ENCODE results near the gene LIN28B.

Gene LIN28B

DNA sequence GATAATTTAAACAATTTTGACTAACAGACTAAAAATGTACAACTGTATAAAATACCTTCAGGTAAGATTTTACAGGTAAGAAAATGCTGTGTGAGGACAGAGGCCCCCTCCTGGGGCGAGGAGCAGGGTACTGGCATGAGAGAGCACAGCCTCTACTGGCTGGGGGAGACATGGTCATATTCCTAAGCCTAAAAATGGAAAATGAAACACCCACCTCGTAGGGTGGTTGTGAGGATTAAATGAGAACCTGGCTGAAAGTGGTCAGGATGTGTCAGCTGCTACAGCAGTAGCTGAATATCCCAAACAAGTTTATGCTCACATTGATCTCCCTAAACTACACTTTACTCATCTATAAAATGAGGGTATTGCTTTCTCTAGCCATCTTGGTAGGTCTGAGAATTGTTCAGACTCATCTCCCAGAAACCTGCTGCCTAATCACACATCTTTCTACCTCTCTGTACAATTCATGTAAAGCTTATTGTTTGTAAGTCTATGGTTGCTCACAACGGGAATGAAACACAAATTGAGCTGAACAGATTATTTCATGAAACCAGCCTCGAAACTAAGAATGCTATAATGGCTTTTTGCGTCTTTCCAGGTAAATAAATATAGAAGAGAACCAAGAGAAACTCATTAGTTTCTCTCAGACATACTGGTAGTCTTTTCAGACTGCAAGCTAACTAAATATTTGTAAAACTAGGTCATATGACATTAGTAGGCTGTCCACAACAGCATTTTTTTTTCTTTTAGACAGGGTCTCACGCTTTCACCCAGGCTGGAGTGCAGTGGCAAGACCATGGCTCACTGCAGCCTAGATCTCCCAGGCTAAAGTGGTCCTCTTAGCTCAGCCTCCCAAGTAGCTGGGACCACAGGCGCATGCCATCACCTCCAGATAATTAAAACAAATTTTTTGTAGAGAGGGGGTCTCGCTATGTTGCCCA is 153.3 kb downstream of the LIN28B start:
- no peaks in the 10 kb centered on the region for H3K27me3 ChIP-seq
- H3K27ac ChIP-seq, result no peak overlapping the region
- TF ChIP-seq, protein P1, sequence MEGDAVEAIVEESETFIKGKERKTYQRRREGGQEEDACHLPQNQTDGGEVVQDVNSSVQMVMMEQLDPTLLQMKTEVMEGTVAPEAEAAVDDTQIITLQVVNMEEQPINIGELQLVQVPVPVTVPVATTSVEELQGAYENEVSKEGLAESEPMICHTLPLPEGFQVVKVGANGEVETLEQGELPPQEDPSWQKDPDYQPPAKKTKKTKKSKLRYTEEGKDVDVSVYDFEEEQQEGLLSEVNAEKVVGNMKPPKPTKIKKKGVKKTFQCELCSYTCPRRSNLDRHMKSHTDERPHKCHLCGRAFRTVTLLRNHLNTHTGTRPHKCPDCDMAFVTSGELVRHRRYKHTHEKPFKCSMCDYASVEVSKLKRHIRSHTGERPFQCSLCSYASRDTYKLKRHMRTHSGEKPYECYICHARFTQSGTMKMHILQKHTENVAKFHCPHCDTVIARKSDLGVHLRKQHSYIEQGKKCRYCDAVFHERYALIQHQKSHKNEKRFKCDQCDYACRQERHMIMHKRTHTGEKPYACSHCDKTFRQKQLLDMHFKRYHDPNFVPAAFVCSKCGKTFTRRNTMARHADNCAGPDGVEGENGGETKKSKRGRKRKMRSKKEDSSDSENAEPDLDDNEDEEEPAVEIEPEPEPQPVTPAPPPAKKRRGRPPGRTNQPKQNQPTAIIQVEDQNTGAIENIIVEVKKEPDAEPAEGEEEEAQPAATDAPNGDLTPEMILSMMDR (IDR thresholded peaks at IDR 0.05), result no peak
- H3K36me3 ChIP-seq, result peaks cover 15 to 25% (median 19%) of the 10 kb centered on the region in 3 donors
- no peak overlapping the region for H3K4me3 ChIP-seq
- intact Hi-C loops (cut with DNase I; ENCODE audit: low total_unique reads), result no loop called here
- DNase-seq, result no peak
- H3K9me3 ChIP-seq, result no peaks in the 10 kb centered on the region
- H3K4me1 ChIP-seq, result no peaks in the 10 kb centered on the region

DNA sequence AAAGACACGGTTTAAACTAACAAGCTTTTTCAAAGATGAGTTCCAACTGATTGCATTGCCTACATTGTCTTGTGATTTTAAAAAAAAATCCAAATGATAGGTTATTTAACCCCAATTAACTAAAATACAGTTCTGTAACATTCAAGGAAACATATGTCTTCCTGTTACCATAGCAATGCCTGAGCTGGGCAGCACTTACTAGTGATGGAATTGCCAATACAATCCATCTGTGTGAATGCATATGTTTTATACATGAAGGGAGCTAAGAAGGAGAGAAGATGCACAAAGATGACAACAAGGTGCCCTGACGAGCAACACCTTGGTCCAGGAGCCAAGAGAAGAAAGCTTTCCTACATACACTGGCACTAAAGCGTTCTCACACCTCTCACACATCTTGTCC is 154.2 kb downstream of the LIN28B start:
- TF ChIP-seq, protein P1 (IDR thresholded peaks at IDR 0.05), result no peak
- H3K4me3 ChIP-seq, result no peak overlapping the region
- intact Hi-C loops (cut with DNase I; ENCODE audit: low total_unique reads), result no loop called here
- H3K27me3 ChIP-seq, result no peaks in the 10 kb centered on the region
- no peak overlapping the region for H3K27ac ChIP-seq
- no peak for DNase-seq
- peaks cover 19 to 30% (median 25%) of the 10 kb centered on the region in 3 donors for H3K36me3 ChIP-seq
- H3K9me3 ChIP-seq, result no peaks in the 10 kb centered on the region
- H3K4me1 ChIP-seq, result no peaks in the 10 kb centered on the region

DNA sequence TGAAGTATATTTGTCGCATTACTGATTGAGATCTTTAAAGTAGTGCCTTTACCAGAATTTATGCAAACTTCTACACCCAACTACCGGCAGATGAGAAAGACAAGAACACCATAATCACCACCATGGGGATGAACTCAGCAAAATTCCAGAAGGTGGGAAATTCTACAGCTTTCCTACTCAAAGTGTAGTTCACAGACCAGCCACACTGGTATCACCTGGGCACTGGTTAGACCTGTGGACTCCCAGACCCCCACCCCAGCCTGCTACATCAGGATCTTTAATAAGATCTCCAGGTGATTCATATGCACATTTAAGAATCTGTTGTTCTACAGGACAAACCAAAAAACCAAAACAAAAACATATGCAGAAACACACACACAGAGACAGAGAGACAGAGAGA is 155.0 kb downstream of the LIN28B start:
- H3K4me3 ChIP-seq, result no peak overlapping the region
- no peak for DNase-seq
- intact Hi-C loops (cut with DNase I; ENCODE audit: low total_unique reads), result no loop called here
- no peaks in the 10 kb centered on the region for H3K27me3 ChIP-seq
- TF ChIP-seq, protein P1 (IDR thresholded peaks at IDR 0.05), result no peak
- no peaks in the 10 kb centered on the region for H3K9me3 ChIP-seq
- no peaks in the 10 kb centered on the region for H3K4me1 ChIP-seq
- peaks cover 18 to 34% (median 25%) of the 10 kb centered on the region in 3 donors for H3K36me3 ChIP-seq
- no peak overlapping the region for H3K27ac ChIP-seq

DNA sequence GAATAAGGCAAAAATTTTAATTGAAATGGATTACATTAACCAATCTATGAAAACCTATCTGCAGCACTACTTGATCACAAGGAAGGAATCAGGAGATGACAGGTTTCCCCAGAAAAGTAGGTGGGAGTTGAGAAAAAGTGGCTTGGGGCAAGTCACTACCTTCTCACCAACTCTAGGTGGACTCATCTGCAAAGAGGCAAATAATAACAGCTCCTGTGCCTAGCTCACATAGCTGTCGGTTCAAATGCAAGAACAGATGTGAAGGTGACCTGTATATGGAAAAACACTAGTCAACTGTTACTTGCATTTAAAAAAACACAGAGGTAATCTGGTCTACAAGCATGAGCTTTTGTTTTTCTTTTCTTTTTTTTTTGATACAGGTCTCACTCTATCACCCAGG is 155.7 kb downstream of the LIN28B start:
- intact Hi-C loops (cut with DNase I; ENCODE audit: low total_unique reads), result no loop called here
- Histone ChIP-seq H3K4me1 (no peaks in the 10 kb centered on the region), H3K9me3 (no peaks in the 10 kb centered on the region), H3K27me3 (no peaks in the 10 kb centered on the region), H3K27ac (no peak overlapping the region), H3K36me3 (peaks cover 25 to 39% (median 30%) of the 10 kb centered on the region in 3 donors), H3K4me3 (no peak overlapping the region)
- TF ChIP-seq, protein P1 (IDR thresholded peaks at IDR 0.05), result no peak
- no peak for DNase-seq

DNA sequence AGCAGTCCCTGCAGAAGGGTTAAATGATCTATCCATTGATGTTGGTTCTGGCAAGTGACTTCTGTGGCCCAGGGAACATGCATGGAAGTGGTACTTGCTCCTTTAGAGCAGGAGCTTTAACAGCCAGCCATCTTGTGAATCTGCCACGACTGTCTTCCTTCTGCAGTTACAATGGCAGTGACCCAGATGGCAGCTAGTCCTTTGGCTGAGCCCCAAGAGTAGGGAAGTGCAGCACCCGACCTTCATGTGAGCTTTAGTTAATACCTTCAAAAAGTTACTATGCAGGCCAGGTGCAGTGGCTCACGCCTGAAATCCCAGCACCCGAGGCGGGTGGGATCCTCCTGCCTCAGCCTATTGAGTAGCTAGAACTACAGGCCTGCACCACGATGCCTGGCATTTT is 156.5 kb downstream of the LIN28B start:
- no peaks in the 10 kb centered on the region for H3K9me3 ChIP-seq
- H3K4me3 ChIP-seq, result no peak overlapping the region
- H3K27ac ChIP-seq, result no peak overlapping the region
- intact Hi-C loops (cut with DNase I; ENCODE audit: low total_unique reads), result no loop called here
- no peak for DNase-seq
- peaks cover 26 to 42% (median 37%) of the 10 kb centered on the region in 3 donors for H3K36me3 ChIP-seq
- no peaks in the 10 kb centered on the region for H3K4me1 ChIP-seq
- no peaks in the 10 kb centered on the region for H3K27me3 ChIP-seq
- TF ChIP-seq, protein P1 (IDR thresholded peaks at IDR 0.05), result no peak

Data from tibial artery (tissue), 4 donors.